Nephron (organoid): ENCODE data around the gene AJAP1.

Experiments used
- H3K27ac Mint-ChIP-seq, 3 experiments: 2 replicates each; pipeline ENCODE4 v1.8.0; 2020; ENCODE audit warnings: mixed read lengths in 3 of 3, mild to moderate bottlenecking in 2 of 3, moderate library complexity in 1 of 3
- H3K27me3 Mint-ChIP-seq: 2 replicates; pipeline ENCODE4 v1.8.0; 2021; ENCODE audit warnings: low read depth, mild to moderate bottlenecking, moderate library complexity, mixed read lengths
- H3K36me3 Mint-ChIP-seq: 2 replicates; pipeline ENCODE4 v1.8.0; 2020; ENCODE audit warnings: low read depth, mixed read lengths
- H3K4me1 Mint-ChIP-seq: 2 replicates; pipeline ENCODE4 v1.8.0; 2020; ENCODE audit warnings: mixed read lengths
- H3K4me3 Mint-ChIP-seq, 3 experiments: 2 replicates each; pipeline ENCODE4 v1.8.0; 2020; ENCODE audit warnings: mild to moderate bottlenecking in 3 of 3, mixed read lengths in 3 of 3, moderate library complexity in 2 of 3
- H3K9me3 Mint-ChIP-seq: 2 replicates; pipeline ENCODE4 v1.8.0; 2020; ENCODE audit warnings: mixed read lengths
- CTCF ChIP-seq, 3 experiments: fragments of 200-600 bp; sonication (generic); IDR thresholded peaks; one replicate each; pipeline ENCODE4 v1.5.0; 2021; ENCODE audit warnings: antibody characterized with exemption in 3 of 3; ENCODE audit not compliant: unreplicated experiment in 3 of 3

Gene AJAP1

GRCh38 chr1:4699376-4700301, 45.2 kb downstream of the AJAP1 start:
- no peak overlapping the region for H3K27ac Mint-ChIP-seq
- no peaks in the 10 kb centered on the region for H3K36me3 Mint-ChIP-seq
- H3K4me1 Mint-ChIP-seq: no peaks in the 10 kb centered on the region
- TF ChIP-seq CTCF (IDR thresholded peaks at IDR 0.05; ENCODE audit: unreplicated experiment in 3 of 3): no peak
- H3K27me3 Mint-ChIP-seq: peaks cover 34% of the 10 kb centered on the region
- peaks cover 6% of the 10 kb centered on the region for H3K9me3 Mint-ChIP-seq
- no peak overlapping the region for H3K4me3 Mint-ChIP-seq

GRCh38 chr1:4700801-4701200, 46.4 kb downstream of the AJAP1 start:
- TF ChIP-seq CTCF (IDR thresholded peaks at IDR 0.05; ENCODE audit: unreplicated experiment in 3 of 3): no peak
- Mint-ChIP-seq H3K36me3 (no peaks in the 10 kb centered on the region), H3K27ac (no peak overlapping the region), H3K9me3 (peaks cover 6% of the 10 kb centered on the region), H3K4me1 (no peaks in the 10 kb centered on the region), H3K27me3 (peaks cover 27% of the 10 kb centered on the region), H3K4me3 (no peak overlapping the region)

GRCh38 chr1:4701276-4701675, 46.9 kb downstream of the AJAP1 start:
- Mint-ChIP-seq H3K27ac (no peak overlapping the region), H3K36me3 (no peaks in the 10 kb centered on the region), H3K9me3 (peaks cover 6% of the 10 kb centered on the region), H3K4me3 (no peak overlapping the region), H3K4me1 (no peaks in the 10 kb centered on the region), H3K27me3 (peaks cover 31% of the 10 kb centered on the region)
- no peak for TF ChIP-seq CTCF (IDR thresholded peaks at IDR 0.05; ENCODE audit: unreplicated experiment in 3 of 3)

GRCh38 chr1:4702464-4702863, 48.1 kb downstream of the AJAP1 start:
- no peaks in the 10 kb centered on the region for H3K36me3 Mint-ChIP-seq
- H3K27me3 Mint-ChIP-seq: peaks cover 30% of the 10 kb centered on the region
- H3K4me3 Mint-ChIP-seq: no peak overlapping the region
- no peak overlapping the region for H3K27ac Mint-ChIP-seq
- TF ChIP-seq CTCF (IDR thresholded peaks at IDR 0.05; ENCODE audit: unreplicated experiment in 3 of 3): no peak
- no peaks in the 10 kb centered on the region for H3K4me1 Mint-ChIP-seq
- H3K9me3 Mint-ChIP-seq: peaks cover 6% of the 10 kb centered on the region

- no peak for TF ChIP-seq CTCF (IDR thresholded peaks at IDR 0.05; ENCODE audit: unreplicated experiment in 3 of 3)
- Mint-ChIP-seq H3K27ac (no peak overlapping the region), H3K27me3 (peaks cover 32% of the 10 kb centered on the region), H3K36me3 (no peaks in the 10 kb centered on the region), H3K9me3 (peaks cover 6% of the 10 kb centered on the region), H3K4me1 (no peaks in the 10 kb centered on the region), H3K4me3 (no peak overlapping the region)
Observed at GRCh38 chr1:4702932-4703331, 48.5 kb downstream of the AJAP1 start.

- Mint-ChIP-seq H3K27ac (no peak overlapping the region), H3K36me3 (no peaks in the 10 kb centered on the region), H3K4me1 (peaks cover under 1% of the 10 kb centered on the region), H3K27me3 (peaks cover 28% of the 10 kb centered on the region), H3K9me3 (peaks cover 6% of the 10 kb centered on the region), H3K4me3 (no peak overlapping the region)
- TF ChIP-seq CTCF (IDR thresholded peaks at IDR 0.05; ENCODE audit: unreplicated experiment in 3 of 3): no peak
Observed at GRCh38 chr1:4703646-4704045, 49.2 kb downstream of the AJAP1 start.
